IPS-20b (cell line): ENCODE data around the gene FTO.

Source experiments
- H3K27ac ChIP-seq: one replicate; pipeline ENCODE4 v1.5.1; 2013; ENCODE audit warnings: low read length
- H3K27me3 ChIP-seq: 2 replicates; pipeline ENCODE4 v1.6.1; 2013; ENCODE audit warnings: mild to moderate bottlenecking, low read length, inconsistent platforms; ENCODE audit not compliant: insufficient read depth
- H3K36me3 ChIP-seq: 2 replicates; pipeline ENCODE4 v1.6.1; 2013; ENCODE audit warnings: low read depth, mild to moderate bottlenecking, inconsistent platforms, low read length, moderate library complexity; ENCODE audit not compliant: insufficient read depth
- H3K4me1 ChIP-seq: 2 replicates; pipeline ENCODE4 v1.6.1; 2013; ENCODE audit warnings: mild to moderate bottlenecking, control low read depth, inconsistent platforms, low read length, moderate library complexity; ENCODE audit not compliant: insufficient read depth
- H3K4me3 ChIP-seq: 2 replicates; pipeline ENCODE4 v1.5.1; 2013; ENCODE audit warnings: mild to moderate bottlenecking, low read length, inconsistent platforms
- H3K9ac ChIP-seq: 2 replicates; pipeline ENCODE4 v1.6.1; 2013; ENCODE audit warnings: low read depth, mild to moderate bottlenecking, inconsistent platforms, low read length, moderate library complexity
- H3K9me3 ChIP-seq: 2 replicates; pipeline ENCODE4 v1.6.1; 2013; ENCODE audit warnings: mild to moderate bottlenecking, low read depth, low read length, inconsistent platforms; ENCODE audit not compliant: insufficient read depth

The FTO gene

DNA sequence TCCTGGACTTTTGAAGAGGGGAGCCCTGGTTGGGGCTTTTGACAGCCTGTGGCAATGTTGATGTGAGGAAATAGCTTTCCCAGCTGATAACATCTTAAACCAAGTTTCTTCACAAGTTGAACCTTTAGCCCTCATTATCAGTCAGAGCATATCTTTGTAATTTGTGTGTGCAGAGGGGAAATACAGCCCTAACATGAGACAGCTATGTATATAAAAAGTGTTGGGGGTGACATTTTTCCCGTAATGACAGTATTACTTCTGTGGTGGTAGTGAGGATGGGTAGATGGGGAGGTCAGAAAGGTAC, 221.1 kb downstream of the FTO start:
- Histone ChIP-seq H3K9me3 (no peaks in the 10 kb centered on the region), H3K9ac (no peak overlapping the region), H3K4me1 (peaks cover 4% of the 10 kb centered on the region; the same call in 1 of the 2 replicates), H3K27me3 (no peaks in the 10 kb centered on the region), H3K27ac (no peak overlapping the region), H3K36me3 (no peaks in the 10 kb centered on the region), H3K4me3 (no peak overlapping the region)

DNA sequence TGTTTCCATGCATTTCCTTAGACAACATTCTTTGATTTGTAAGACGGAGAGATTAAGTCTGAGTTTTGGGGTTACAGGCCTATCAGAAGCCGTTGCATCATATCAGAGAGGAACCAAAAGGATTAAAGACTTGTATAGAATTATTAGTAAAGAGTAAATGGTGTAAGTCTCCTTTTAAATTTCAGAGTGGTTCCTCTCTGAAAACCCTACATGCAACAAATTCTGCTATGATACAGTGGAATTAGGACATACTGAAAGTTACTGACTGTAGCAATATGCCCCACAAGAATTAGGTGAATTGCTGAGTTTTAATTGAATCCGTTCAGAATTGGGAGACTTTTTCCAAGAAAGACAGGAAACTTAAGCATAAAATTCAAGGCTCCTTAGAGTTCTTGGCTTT, 221.6 kb downstream of the FTO start:
- no peaks in the 10 kb centered on the region for H3K9me3 ChIP-seq

GRCh38 chr16:53926209-53926608, 222.3 kb downstream of the FTO start:
- no peaks in the 10 kb centered on the region for H3K36me3 ChIP-seq
- H3K9me3 ChIP-seq: no peaks in the 10 kb centered on the region
- no peak overlapping the region for H3K9ac ChIP-seq
- no peaks in the 10 kb centered on the region for H3K27me3 ChIP-seq
- no peak overlapping the region for H3K4me3 ChIP-seq
- H3K4me1 ChIP-seq: peaks cover 4% of the 10 kb centered on the region; the same call in 1 of the 2 replicates
- no peak overlapping the region for H3K27ac ChIP-seq

More for the DNA sequence above, 221.6 kb downstream of the FTO start:
- no peak overlapping the region for H3K27ac ChIP-seq
- no peak overlapping the region for H3K4me3 ChIP-seq
- no peaks in the 10 kb centered on the region for H3K27me3 ChIP-seq
- H3K9ac ChIP-seq: no peak overlapping the region
- H3K4me1 ChIP-seq: peaks cover 4% of the 10 kb centered on the region; the same call in 1 of the 2 replicates
- no peaks in the 10 kb centered on the region for H3K36me3 ChIP-seq

DNA sequence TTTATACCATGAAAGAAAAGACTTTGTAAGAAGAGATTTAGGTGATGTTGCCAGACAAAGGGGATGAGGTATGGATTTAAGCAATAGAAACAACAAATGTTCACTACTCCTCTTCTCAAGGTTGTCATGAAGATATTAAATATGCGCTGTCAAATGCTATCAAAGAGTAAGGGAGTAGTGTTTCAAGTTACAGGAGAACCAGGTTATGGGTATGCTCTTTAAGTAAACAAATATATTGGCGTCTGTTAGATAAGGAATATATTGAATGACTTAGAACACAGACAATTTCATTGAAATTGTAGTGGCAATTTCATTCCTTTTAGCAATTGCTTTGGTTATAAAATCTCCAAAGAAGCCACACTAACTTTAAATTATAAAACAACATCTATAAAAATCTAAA, 229.0 kb downstream of the FTO start:
- H3K27ac ChIP-seq: no peak overlapping the region
- H3K9ac ChIP-seq: no peak overlapping the region
- H3K4me1 ChIP-seq: no peaks in the 10 kb centered on the region
- 0 out of 2 replicates have a peak, but pooled peaks cover 3% of the 10 kb centered on the region for H3K36me3 ChIP-seq
- no peaks in the 10 kb centered on the region for H3K27me3 ChIP-seq
- H3K4me3 ChIP-seq: no peak overlapping the region
- no peaks in the 10 kb centered on the region for H3K9me3 ChIP-seq

DNA sequence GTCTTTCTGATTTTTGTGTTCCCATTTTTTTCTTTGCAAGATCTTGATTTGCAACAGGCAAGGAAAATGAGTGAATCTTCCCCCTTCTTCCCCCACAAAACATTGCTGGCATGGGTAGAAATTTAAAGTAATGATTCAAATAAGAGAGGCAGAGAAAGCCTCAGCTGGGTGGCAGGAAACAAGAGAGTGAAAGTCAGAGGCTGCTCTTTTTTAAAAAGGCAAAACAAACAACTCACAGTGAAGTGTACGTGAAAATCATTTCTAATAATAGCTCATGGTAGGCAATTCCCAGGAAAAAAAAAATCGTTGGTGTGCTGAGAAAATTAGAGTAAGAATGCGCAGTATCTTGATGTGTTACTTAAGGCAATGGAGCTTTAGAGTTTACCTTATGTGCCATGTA, 229.5 kb downstream of the FTO start:
- no peak overlapping the region for H3K9ac ChIP-seq
- no peak overlapping the region for H3K4me3 ChIP-seq
- no peaks in the 10 kb centered on the region for H3K27me3 ChIP-seq
- H3K36me3 ChIP-seq: 0 out of 2 replicates have a peak, but pooled peaks cover 3% of the 10 kb centered on the region
- no peak overlapping the region for H3K27ac ChIP-seq
- H3K9me3 ChIP-seq: no peaks in the 10 kb centered on the region
- H3K4me1 ChIP-seq: no peaks in the 10 kb centered on the region

- Histone ChIP-seq H3K9me3 (no peaks in the 10 kb centered on the region), H3K4me3 (no peak overlapping the region), H3K27me3 (no peaks in the 10 kb centered on the region), H3K9ac (no peak overlapping the region), H3K36me3 (0 out of 2 replicates have a peak, but pooled peaks cover 3% of the 10 kb centered on the region), H3K27ac (no peak overlapping the region), H3K4me1 (no peaks in the 10 kb centered on the region)
Measured at GRCh38 chr16:53936052-53936451, 232.1 kb downstream of the FTO start.

DNA sequence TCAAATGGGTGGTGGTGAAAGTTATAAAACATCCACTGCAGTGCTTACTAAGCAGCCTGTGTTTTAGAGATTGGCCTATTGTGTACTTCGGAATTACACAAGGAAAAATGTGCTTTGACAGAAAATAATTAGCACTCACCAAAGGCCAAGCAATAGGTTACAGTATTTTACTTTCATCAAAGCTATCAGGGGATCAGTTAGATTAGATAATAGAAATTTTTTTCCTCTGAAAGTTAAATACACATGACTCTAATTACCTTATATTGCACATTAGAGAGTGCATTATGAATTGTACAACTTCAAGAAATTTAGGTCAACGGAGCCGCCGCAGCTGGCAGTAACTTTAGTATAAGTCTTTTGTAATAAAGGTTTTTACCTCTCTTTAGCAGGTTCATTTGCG, 232.6 kb downstream of the FTO start:
- no peak overlapping the region for H3K27ac ChIP-seq
- H3K4me3 ChIP-seq: no peak overlapping the region
- no peaks in the 10 kb centered on the region for H3K27me3 ChIP-seq
- no peaks in the 10 kb centered on the region for H3K9me3 ChIP-seq
- no peaks in the 10 kb centered on the region for H3K4me1 ChIP-seq
- H3K36me3 ChIP-seq: 0 out of 2 replicates have a peak, but pooled peaks cover 3% of the 10 kb centered on the region
- H3K9ac ChIP-seq: no peak overlapping the region

DNA sequence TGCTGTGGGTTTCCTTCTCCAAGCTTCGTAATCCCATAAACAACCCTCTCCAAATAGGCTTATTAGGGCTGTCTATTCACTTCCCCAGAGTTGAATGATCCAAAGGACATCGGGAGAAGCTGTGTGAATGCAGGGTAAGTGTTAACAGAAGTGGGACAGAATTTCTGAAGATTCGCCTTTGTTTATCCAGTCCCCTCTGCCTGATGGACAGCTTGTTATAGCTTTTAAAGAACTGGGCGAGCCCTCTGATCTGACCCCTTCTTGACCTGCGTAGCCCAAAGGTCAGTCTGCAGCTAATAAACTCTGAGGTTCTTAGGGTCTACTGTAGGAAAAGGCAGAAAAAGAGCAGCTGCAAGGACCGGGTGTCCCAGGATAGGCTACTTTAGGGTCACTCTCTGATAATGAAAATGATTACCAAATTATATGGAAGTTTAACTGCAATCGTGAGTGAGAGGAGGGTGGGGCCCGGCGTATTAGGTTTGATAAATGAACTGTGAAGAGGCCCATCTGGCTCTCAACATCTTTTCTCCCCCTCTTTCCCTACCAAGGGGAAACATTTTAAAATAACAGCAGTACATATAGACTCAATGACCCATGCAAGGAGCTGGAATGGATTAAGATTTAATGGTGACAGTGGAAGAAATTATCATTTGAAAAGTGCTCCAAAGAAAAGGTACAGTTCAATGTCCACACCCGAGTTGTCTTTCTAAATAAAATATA, 233.4 kb downstream of the FTO start:
- Histone ChIP-seq H3K27ac (no peak overlapping the region), H3K9ac (no peak overlapping the region), H3K4me3 (no peak overlapping the region), H3K9me3 (no peaks in the 10 kb centered on the region), H3K4me1 (no peaks in the 10 kb centered on the region), H3K27me3 (no peaks in the 10 kb centered on the region), H3K36me3 (0 out of 2 replicates have a peak, but pooled peaks cover 3% of the 10 kb centered on the region)

DNA sequence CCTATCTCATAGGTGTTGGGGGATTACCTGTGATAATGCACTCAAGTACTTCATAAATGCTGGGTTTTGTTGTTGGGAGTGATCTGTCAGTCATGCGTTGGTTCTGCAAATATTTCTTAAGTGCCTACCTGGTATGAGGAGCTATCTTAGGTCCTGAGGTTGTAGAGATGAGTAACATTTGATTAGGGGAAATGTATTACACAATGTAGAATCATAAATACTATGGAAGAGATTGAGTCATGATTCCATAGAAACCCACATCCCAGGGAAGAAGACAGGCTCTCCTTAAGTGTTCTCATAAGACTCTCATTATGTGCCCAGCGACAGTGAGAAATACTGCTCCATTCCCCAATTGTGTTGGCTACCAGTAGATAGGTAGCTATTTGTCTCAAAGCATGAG, 240.1 kb downstream of the FTO start:
- no peak overlapping the region for H3K27ac ChIP-seq
- no peak overlapping the region for H3K4me3 ChIP-seq
- no peaks in the 10 kb centered on the region for H3K9me3 ChIP-seq
- no peaks in the 10 kb centered on the region for H3K4me1 ChIP-seq
- no peaks in the 10 kb centered on the region for H3K27me3 ChIP-seq
- H3K9ac ChIP-seq: no peak overlapping the region
- H3K36me3 ChIP-seq: no peaks in the 10 kb centered on the region

GRCh38 chr16:53945996-53946395, 242.0 kb downstream of the FTO start:
- Histone ChIP-seq H3K9ac (no peak overlapping the region), H3K9me3 (no peaks in the 10 kb centered on the region), H3K27me3 (no peaks in the 10 kb centered on the region), H3K4me1 (no peaks in the 10 kb centered on the region), H3K27ac (no peak overlapping the region), H3K36me3 (no peaks in the 10 kb centered on the region), H3K4me3 (no peak overlapping the region)

GRCh38 chr16:53946746-53947386, 242.9 kb downstream of the FTO start:
- no peaks in the 10 kb centered on the region for H3K4me1 ChIP-seq
- no peak overlapping the region for H3K4me3 ChIP-seq

GRCh38 chr16:53947642-53948041, 243.7 kb downstream of the FTO start:
- H3K4me3 ChIP-seq: no peak overlapping the region
- no peaks in the 10 kb centered on the region for H3K36me3 ChIP-seq
- no peaks in the 10 kb centered on the region for H3K4me1 ChIP-seq
- H3K27me3 ChIP-seq: no peaks in the 10 kb centered on the region
- no peaks in the 10 kb centered on the region for H3K9me3 ChIP-seq
- H3K9ac ChIP-seq: no peak overlapping the region
- no peak overlapping the region for H3K27ac ChIP-seq

More at GRCh38 chr16:53946746-53947386, 242.9 kb downstream of the FTO start:
- no peak overlapping the region for H3K27ac ChIP-seq
- no peaks in the 10 kb centered on the region for H3K9me3 ChIP-seq
- no peaks in the 10 kb centered on the region for H3K36me3 ChIP-seq
- H3K27me3 ChIP-seq: no peaks in the 10 kb centered on the region
- no peak overlapping the region for H3K9ac ChIP-seq
